Epithelial cell of proximal tubule (primary cell): ENCODE results near the gene SLAMF7. TPM values are rescaled to one million over a fixed set of nuclear protein-coding genes. Genes with fewer than 3 reads are reported as not detected.
"Not testable (repeated sequence)": the region's sequence is repeated elsewhere in the genome, so short reads cannot be mapped to it uniquely, and the experiment has no call there.

ENCODE experiments used
- DNase-seq: peaks from one replicate; pipeline ENCODE4 v3.0.0-alpha.2; 2011; ENCODE audit warnings: low read depth
- H3K4me3 ChIP-seq: 2 replicates; pipeline ENCODE4 v1.5.1; 2011; ENCODE audit warnings: low read depth, mild to moderate bottlenecking, low read length
- total RNA-seq: library from RNA; depleted of rRNA; stranded (reverse); fragments of >200 nt; gene quantifications from 2 replicates; pipeline ENCODE4 v1.2.3, GENCODE V29; 2015
- TF ChIP-seq, protein P1 (sequence below): conservative IDR thresholded peaks from 2 replicates; pipeline ENCODE4 v1.5.1; 2012; ENCODE audit warnings: low read depth, mild to moderate bottlenecking, low read length

The SLAMF7 gene
- total RNA-seq, 1 donor from 2014 or later = 0.06 TPM

GRCh38 chr1:160726498-160727315 is 12.3 kb upstream of the SLAMF7 start:
- TF ChIP-seq, protein P1, sequence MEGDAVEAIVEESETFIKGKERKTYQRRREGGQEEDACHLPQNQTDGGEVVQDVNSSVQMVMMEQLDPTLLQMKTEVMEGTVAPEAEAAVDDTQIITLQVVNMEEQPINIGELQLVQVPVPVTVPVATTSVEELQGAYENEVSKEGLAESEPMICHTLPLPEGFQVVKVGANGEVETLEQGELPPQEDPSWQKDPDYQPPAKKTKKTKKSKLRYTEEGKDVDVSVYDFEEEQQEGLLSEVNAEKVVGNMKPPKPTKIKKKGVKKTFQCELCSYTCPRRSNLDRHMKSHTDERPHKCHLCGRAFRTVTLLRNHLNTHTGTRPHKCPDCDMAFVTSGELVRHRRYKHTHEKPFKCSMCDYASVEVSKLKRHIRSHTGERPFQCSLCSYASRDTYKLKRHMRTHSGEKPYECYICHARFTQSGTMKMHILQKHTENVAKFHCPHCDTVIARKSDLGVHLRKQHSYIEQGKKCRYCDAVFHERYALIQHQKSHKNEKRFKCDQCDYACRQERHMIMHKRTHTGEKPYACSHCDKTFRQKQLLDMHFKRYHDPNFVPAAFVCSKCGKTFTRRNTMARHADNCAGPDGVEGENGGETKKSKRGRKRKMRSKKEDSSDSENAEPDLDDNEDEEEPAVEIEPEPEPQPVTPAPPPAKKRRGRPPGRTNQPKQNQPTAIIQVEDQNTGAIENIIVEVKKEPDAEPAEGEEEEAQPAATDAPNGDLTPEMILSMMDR = peak; percentile 96
- peak; percentile 25 for DNase-seq
- no peak overlapping the region for H3K4me3 ChIP-seq

- H3K4me3 ChIP-seq = no peak overlapping the region
- DNase-seq = no peak
- TF ChIP-seq, protein P1 = no peak
These were observed 11.8 kb upstream of the SLAMF7 start for GRCh38 chr1:160727316-160727640.

DNA sequence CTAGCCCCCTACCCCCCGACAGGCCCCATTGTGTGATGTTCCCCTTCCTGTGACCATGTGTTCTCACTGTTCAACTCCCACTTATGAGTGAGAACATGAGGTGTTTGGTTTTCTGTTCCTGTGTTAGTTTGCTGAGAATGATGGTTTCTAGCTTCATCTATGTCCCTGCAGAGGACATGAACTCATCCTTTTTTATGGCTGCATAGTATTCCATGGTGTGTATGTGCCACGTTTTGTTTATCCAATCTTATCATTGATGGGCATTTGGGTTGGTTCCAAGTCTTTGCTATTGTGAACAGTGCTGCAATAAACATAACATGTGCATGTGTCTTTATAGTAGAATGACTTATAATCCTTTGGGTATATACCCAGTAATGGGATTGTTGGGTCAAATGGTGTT is 7.5 kb upstream of the SLAMF7 start:
- DNase-seq, H3K4me3 ChIP-seq: not testable (repeated sequence)

DNA sequence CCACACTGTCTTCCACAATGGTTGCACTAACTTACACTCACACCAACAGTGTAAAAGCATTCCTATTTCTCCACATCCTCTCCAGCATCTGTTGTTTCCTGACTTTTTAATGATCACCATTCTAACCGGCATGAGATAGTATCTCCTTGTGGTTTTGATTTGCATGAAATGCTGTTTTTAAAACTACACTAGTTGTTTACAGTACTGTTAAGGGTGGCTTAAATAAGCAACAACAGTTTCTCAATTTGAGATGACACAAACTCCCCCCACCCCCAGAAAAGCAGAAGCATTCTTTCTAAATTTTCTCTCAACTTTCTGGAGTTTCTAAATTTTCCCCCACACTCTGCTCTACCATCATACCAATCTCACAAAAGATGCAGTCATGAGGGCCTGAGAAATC is 7.1 kb upstream of the SLAMF7 start:
- H3K4me3 ChIP-seq = no peak overlapping the region
- TF ChIP-seq, protein P1 = no peak
- no peak for DNase-seq

DNA sequence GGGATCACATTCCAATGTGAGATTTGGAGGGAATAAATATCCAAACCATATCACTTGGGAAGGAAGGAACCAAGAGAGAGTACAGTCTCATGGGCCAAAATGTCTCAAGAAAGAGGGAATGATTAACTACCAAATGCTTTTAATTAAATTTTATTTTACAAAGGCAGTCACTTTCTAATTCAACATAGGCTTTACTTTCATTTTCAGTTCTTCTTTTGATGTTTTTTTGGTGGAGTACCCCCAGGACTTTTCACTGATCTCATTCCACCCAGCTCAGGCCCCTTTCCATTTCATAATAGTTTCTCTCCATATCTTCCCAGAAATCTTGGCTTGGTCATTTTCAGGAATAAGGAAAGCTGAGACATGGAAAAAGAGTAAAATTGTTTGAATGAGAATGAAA is 5.1 kb upstream of the SLAMF7 start:
- H3K4me3 ChIP-seq = no peak overlapping the region
- no peak for DNase-seq
- TF ChIP-seq, protein P1 = no peak

DNA sequence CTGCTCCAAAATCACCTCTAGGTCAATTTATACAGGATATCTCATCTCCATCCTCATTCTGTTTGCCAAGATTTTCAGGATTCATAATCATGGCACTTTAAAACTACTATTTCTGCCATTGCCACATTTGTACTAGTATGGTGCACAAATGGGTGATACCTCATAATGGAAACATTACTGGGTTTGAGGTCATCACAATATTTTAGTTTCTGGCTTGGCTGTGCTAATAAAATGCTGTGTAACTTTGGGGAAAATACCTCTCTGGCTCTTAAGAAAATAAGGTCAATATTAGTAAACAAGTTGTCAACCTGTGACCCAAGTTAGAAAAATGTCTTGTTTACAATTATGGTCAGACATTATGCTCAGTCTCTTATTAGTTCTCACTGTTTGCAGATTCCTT is 4.7 kb upstream of the SLAMF7 start:
- TF ChIP-seq, protein P1 = no peak
- no peak for DNase-seq
- H3K4me3 ChIP-seq = no peak overlapping the region

GRCh38 chr1:160738271-160738670 is 776 bp upstream of the SLAMF7 start:
- TF ChIP-seq, protein P1 = no peak
- no peak for DNase-seq
- H3K4me3 ChIP-seq = no peak overlapping the region
